ENCODE measurements around the gene MCC.
"Not testable (repeated sequence)": the region's sequence is repeated elsewhere in the genome, so short reads cannot be mapped to it uniquely, and the experiment has no call there.

The MCC gene

GRCh38 chr5:113405530-113405929 is 82.7 kb downstream of the MCC start:
- DNase-seq, result no peak

GRCh38 chr5:113404269-113404668 is 84.0 kb downstream of the MCC start:
- DNase-seq, result no peak

GRCh38 chr5:113397986-113398385 is 90.3 kb downstream of the MCC start:
- DNase-seq, result not testable (repeated sequence)

- no peak for DNase-seq
These were observed 91.2 kb downstream of the MCC start for GRCh38 chr5:113397046-113397445.

GRCh38 chr5:113394658-113395057 is 93.6 kb downstream of the MCC start:
- DNase-seq, result no peak

GRCh38 chr5:113390224-113390623 is 98.0 kb downstream of the MCC start:
- DNase-seq, result no peak

- no peak for DNase-seq
These were observed 99.1 kb downstream of the MCC start for GRCh38 chr5:113389116-113389515.

- DNase-seq, result no peak
These were observed 100.4 kb downstream of the MCC start for GRCh38 chr5:113387844-113388243.

GRCh38 chr5:113384782-113385285 is 103.4 kb downstream of the MCC start:
- no peak for DNase-seq

GRCh38 chr5:113382731-113383130 is 105.5 kb downstream of the MCC start:
- DNase-seq, result no peak

GRCh38 chr5:113381791-113382190 is 106.5 kb downstream of the MCC start:
- no peak for DNase-seq

GRCh38 chr5:113380807-113381326 is 107.4 kb downstream of the MCC start:
- DNase-seq, result no peak

- DNase-seq, result no peak
These were observed 108.1 kb downstream of the MCC start for GRCh38 chr5:113379936-113380806.

- no peak for DNase-seq
These were observed 109.2 kb downstream of the MCC start for GRCh38 chr5:113378959-113379541.

GRCh38 chr5:113378514-113378913 is 109.7 kb downstream of the MCC start:
- DNase-seq, result no peak

- no peak for DNase-seq
These were observed 110.2 kb downstream of the MCC start for GRCh38 chr5:113378081-113378480.

- no peak for DNase-seq
These were observed 111.6 kb downstream of the MCC start for GRCh38 chr5:113376640-113377039.

- no peak for DNase-seq
These were observed 112.7 kb downstream of the MCC start for GRCh38 chr5:113375480-113376060.

- no peak for DNase-seq
These were observed 114.8 kb downstream of the MCC start for GRCh38 chr5:113373426-113373825.

- no peak for DNase-seq
These were observed 116.5 kb downstream of the MCC start for GRCh38 chr5:113371721-113372196.

- no peak for DNase-seq
These were observed 120.7 kb downstream of the MCC start for GRCh38 chr5:113367586-113367985.

GRCh38 chr5:113364466-113364865 is 123.8 kb downstream of the MCC start:
- DNase-seq, result no peak

GRCh38 chr5:113361701-113362100 is 126.6 kb downstream of the MCC start:
- no peak for DNase-seq

GRCh38 chr5:113359419-113359818 is 128.8 kb downstream of the MCC start:
- no peak for DNase-seq

Measured in DMS153 (cell line).